Activated T-cell treated with anti-CD3 and anti-CD28 coated beads, Interleukin-2, amount 50 U/mL, for 24 hours (primary cell): Measurements from ENCODE around the gene MED15.
"Not testable (repeated sequence)": the region's sequence is repeated elsewhere in the genome, so short reads cannot be mapped to it uniquely, and the experiment has no call there.

ENCODE experiments used
- DNase-seq: peaks from one replicate; pipeline ENCODE4 v3.0.0-alpha.2; 2020
- H3K27ac Mint-ChIP-seq: 2 replicates; pipeline ENCODE4 v1.8.0; 2020; ENCODE audit warnings: mild to moderate bottlenecking, mixed read lengths
- H3K27me3 Mint-ChIP-seq: 2 replicates; pipeline ENCODE4 v1.8.0; 2020; ENCODE audit warnings: mixed read lengths
- H3K36me3 Mint-ChIP-seq: 2 replicates; pipeline ENCODE4 v1.8.0; 2020; ENCODE audit warnings: low read depth, mixed read lengths
- H3K4me1 Mint-ChIP-seq: 2 replicates; pipeline ENCODE4 v1.8.0; 2020; ENCODE audit warnings: low read depth, mixed read lengths
- H3K4me3 Mint-ChIP-seq: 2 replicates; pipeline ENCODE4 v1.8.0; 2020; ENCODE audit warnings: mild to moderate bottlenecking, moderate library complexity, mixed read lengths
- H3K9me3 Mint-ChIP-seq: 2 replicates; pipeline ENCODE4 v1.8.0; 2020; ENCODE audit warnings: mixed read lengths

Gene MED15

GRCh38 chr22:20618488-20618887 lies 111.1 kb downstream of the MED15 start:
- H3K27ac Mint-ChIP-seq = no peak overlapping the region
- no peaks in the 10 kb centered on the region for H3K27me3 Mint-ChIP-seq
- H3K36me3 Mint-ChIP-seq = no peaks in the 10 kb centered on the region
- H3K4me3 Mint-ChIP-seq = no peak overlapping the region
- H3K9me3 Mint-ChIP-seq = no peaks in the 10 kb centered on the region
- no peak for DNase-seq
- H3K4me1 Mint-ChIP-seq = peaks cover under 1% of the 10 kb centered on the region

GRCh38 chr22:20619045-20619892 lies 111.9 kb downstream of the MED15 start:
- Mint-ChIP-seq H3K27ac (no peak overlapping the region), H3K36me3 (no peaks in the 10 kb centered on the region), H3K27me3 (no peaks in the 10 kb centered on the region), H3K4me1 (peaks cover 8% of the 10 kb centered on the region), H3K9me3 (no peaks in the 10 kb centered on the region), H3K4me3 (no peak overlapping the region)
- DNase-seq = no peak

- H3K27ac Mint-ChIP-seq, DNase-seq, H3K36me3 Mint-ChIP-seq, H3K27me3 Mint-ChIP-seq, H3K9me3 Mint-ChIP-seq, H3K4me3 Mint-ChIP-seq: not testable (repeated sequence)
- peaks cover 13% of the 10 kb centered on the region for H3K4me1 Mint-ChIP-seq
Observed at GRCh38 chr22:20619893-20620194, 112.4 kb downstream of the MED15 start.

GRCh38 chr22:20621162-20621561 lies 113.8 kb downstream of the MED15 start:
- no peak overlapping the region for H3K27ac Mint-ChIP-seq
- no peaks in the 10 kb centered on the region for H3K27me3 Mint-ChIP-seq
- peaks cover 22% of the 10 kb centered on the region for H3K4me1 Mint-ChIP-seq
- H3K9me3 Mint-ChIP-seq = no peaks in the 10 kb centered on the region
- no peak overlapping the region for H3K4me3 Mint-ChIP-seq
- no peaks in the 10 kb centered on the region for H3K36me3 Mint-ChIP-seq
- no peak for DNase-seq

GRCh38 chr22:20622650-20623339 lies 115.4 kb downstream of the MED15 start:
- no peaks in the 10 kb centered on the region for H3K36me3 Mint-ChIP-seq
- DNase-seq = no peak
- no peaks in the 10 kb centered on the region for H3K9me3 Mint-ChIP-seq
- no peaks in the 10 kb centered on the region for H3K27me3 Mint-ChIP-seq
- no peak overlapping the region for H3K27ac Mint-ChIP-seq
- H3K4me1 Mint-ChIP-seq = peaks cover 22% of the 10 kb centered on the region
- H3K4me3 Mint-ChIP-seq = no peak overlapping the region

- H3K9me3 Mint-ChIP-seq = no peaks in the 10 kb centered on the region
- peak; percentile 54 for DNase-seq
- H3K4me3 Mint-ChIP-seq = no peak overlapping the region
Observed at GRCh38 chr22:20624161-20624616, 116.8 kb downstream of the MED15 start.

GRCh38 chr22:20625270-20625669 lies 117.9 kb downstream of the MED15 start:
- Mint-ChIP-seq H3K36me3 (no peaks in the 10 kb centered on the region), H3K27me3 (no peaks in the 10 kb centered on the region), H3K4me1 (peaks cover 22% of the 10 kb centered on the region), H3K4me3 (no peak overlapping the region), H3K27ac (no peak overlapping the region), H3K9me3 (no peaks in the 10 kb centered on the region)
- DNase-seq = no peak

More at GRCh38 chr22:20624161-20624616, 116.8 kb downstream of the MED15 start:
- Mint-ChIP-seq H3K4me1 (peaks cover 22% of the 10 kb centered on the region), H3K27ac (peak overlapping the region; percentile 88), H3K36me3 (no peaks in the 10 kb centered on the region), H3K27me3 (no peaks in the 10 kb centered on the region)

- Mint-ChIP-seq H3K27ac (no peak overlapping the region), H3K9me3 (no peaks in the 10 kb centered on the region), H3K4me3 (no peak overlapping the region), H3K27me3 (no peaks in the 10 kb centered on the region), H3K36me3 (no peaks in the 10 kb centered on the region), H3K4me1 (peaks cover 22% of the 10 kb centered on the region)
- DNase-seq = no peak
Observed at GRCh38 chr22:20626811-20627210, 119.4 kb downstream of the MED15 start.

GRCh38 chr22:20627432-20627831 lies 120.0 kb downstream of the MED15 start:
- Mint-ChIP-seq H3K9me3 (no peaks in the 10 kb centered on the region), H3K36me3 (no peaks in the 10 kb centered on the region), H3K4me3 (no peak overlapping the region), H3K27me3 (no peaks in the 10 kb centered on the region), H3K27ac (no peak overlapping the region), H3K4me1 (peaks cover 22% of the 10 kb centered on the region)
- no peak for DNase-seq

- Mint-ChIP-seq H3K9me3 (no peaks in the 10 kb centered on the region), H3K27me3 (no peaks in the 10 kb centered on the region), H3K36me3 (no peaks in the 10 kb centered on the region), H3K4me3 (no peak overlapping the region), H3K27ac (no peak overlapping the region), H3K4me1 (peaks cover 22% of the 10 kb centered on the region)
- no peak for DNase-seq
Observed at GRCh38 chr22:20628081-20628939, 120.9 kb downstream of the MED15 start.

GRCh38 chr22:20629401-20629800 lies 122.0 kb downstream of the MED15 start:
- DNase-seq = no peak
- H3K27ac Mint-ChIP-seq = no peak overlapping the region
- peaks cover 13% of the 10 kb centered on the region for H3K4me1 Mint-ChIP-seq
- no peak overlapping the region for H3K4me3 Mint-ChIP-seq
- no peaks in the 10 kb centered on the region for H3K27me3 Mint-ChIP-seq
- H3K36me3 Mint-ChIP-seq = no peaks in the 10 kb centered on the region
- no peaks in the 10 kb centered on the region for H3K9me3 Mint-ChIP-seq

- no peaks in the 10 kb centered on the region for H3K27me3 Mint-ChIP-seq
- no peak overlapping the region for H3K4me3 Mint-ChIP-seq
- no peaks in the 10 kb centered on the region for H3K4me1 Mint-ChIP-seq
- DNase-seq = no peak
- H3K9me3 Mint-ChIP-seq = no peaks in the 10 kb centered on the region
- H3K36me3 Mint-ChIP-seq = no peaks in the 10 kb centered on the region
- no peak overlapping the region for H3K27ac Mint-ChIP-seq
Observed at GRCh38 chr22:20630873-20631617, 123.6 kb downstream of the MED15 start.

GRCh38 chr22:20632082-20632481 lies 124.7 kb downstream of the MED15 start:
- DNase-seq = no peak
- H3K27me3 Mint-ChIP-seq = peaks cover 3% of the 10 kb centered on the region
- no peaks in the 10 kb centered on the region for H3K4me1 Mint-ChIP-seq
- H3K9me3 Mint-ChIP-seq = no peaks in the 10 kb centered on the region
- no peak overlapping the region for H3K27ac Mint-ChIP-seq
- no peaks in the 10 kb centered on the region for H3K36me3 Mint-ChIP-seq
- no peak overlapping the region for H3K4me3 Mint-ChIP-seq

GRCh38 chr22:20632518-20632917 lies 125.1 kb downstream of the MED15 start:
- H3K36me3 Mint-ChIP-seq = no peaks in the 10 kb centered on the region
- H3K27me3 Mint-ChIP-seq = peaks cover 3% of the 10 kb centered on the region
- no peak overlapping the region for H3K4me3 Mint-ChIP-seq
- no peaks in the 10 kb centered on the region for H3K4me1 Mint-ChIP-seq
- H3K9me3 Mint-ChIP-seq = no peaks in the 10 kb centered on the region
- no peak for DNase-seq
- no peak overlapping the region for H3K27ac Mint-ChIP-seq
